GM12878 (cell line): ENCODE results near the gene GARIN5B. TPM values are rescaled to one million over a fixed set of nuclear protein-coding genes. Genes with fewer than 3 reads are reported as not detected.

ENCODE experiments used
- ATAC-seq: fragments of 200-7000 bp; cut with Tn5 transposase; 3 replicates; pipeline ENCODE4 v1.9.1; 2020; ENCODE audit warnings: mild to moderate bottlenecking, moderate library complexity
- BruUV-seq: library from RNA; stranded (reverse); fragments of 400-500 nt; replicated peaks from 2 replicates; lab custom pipeline; 2021; lab: Mats Ljungman, UMichigan
- CTCF ChIA-PET: fragments of 300-600 bp; sonication (Branson Sonifier 250); formaldehyde crosslinking; extraction: SDS; loops from one replicate; lab custom pipeline; 2021; ENCODE audit warnings: inconsistent platforms; lab: Yijun Ruan, JAX
- POLR2A ChIA-PET: fragments of 350-600 bp; formaldehyde crosslinking; extraction: SDS; loops from one replicate; lab custom pipeline; 2021; ENCODE audit warnings: inconsistent platforms; lab: Charles Lee
- RAD21 ChIA-PET: fragments of 300-600 bp; sonication (Branson Sonifier 250); formaldehyde crosslinking; loops from one replicate; lab custom pipeline; 2023; ENCODE audit warnings: antibody characterized with exemption; ENCODE audit not compliant: unreplicated experiment; lab: Charles Lee
- SMC1A ChIA-PET: fragments of 300-600 bp; sonication (Branson Sonifier 250); formaldehyde crosslinking; loops from one replicate; lab custom pipeline; 2023; ENCODE audit not compliant: unreplicated experiment, uncharacterized antibody; lab: Charles Lee
- DNase-seq: peaks from one replicate; pipeline ENCODE4 v3.0.0-alpha.2; 2011; ENCODE audit warnings: low read depth, low spot score
- FAIRE-seq: peaks from 3 replicates; lab custom pipeline; 2011; peaks lifted over from hg19 to GRCh38; lab: Jason Lieb, UNC
- H2AFZ ChIP-seq: 2 replicates; pipeline ENCODE4 v1.6.0; 2011; ENCODE audit warnings: low read depth, low read length, control low read depth; ENCODE audit not compliant: control insufficient read depth
- H3K27ac ChIP-seq: 2 replicates; pipeline ENCODE4 v1.5.1; 2011; ENCODE audit warnings: control low read depth; ENCODE audit not compliant: control insufficient read depth, insufficient read depth
- H3K27me3 ChIP-seq, 2 experiments: replicated peaks in 1 of 2; 2 replicates each; pipeline versions ENCODE4 v1.6.0 to v1.6.1; 2011; ENCODE audit warnings: low read length in 1 of 2; ENCODE audit not compliant: control insufficient read depth in 2 of 2, insufficient read depth in 2 of 2
- H3K36me3 ChIP-seq, 2 experiments: 2 replicates each; pipeline ENCODE4 v1.5.1; 2011; ENCODE audit warnings: low read length in 1 of 2; ENCODE audit not compliant: control insufficient read depth in 2 of 2, insufficient read depth in 2 of 2
- H3K4me1 ChIP-seq: 2 replicates; pipeline ENCODE4 v1.6.1; 2011; ENCODE audit warnings: mild to moderate bottlenecking, low read length, moderate library complexity, mixed read lengths; ENCODE audit not compliant: control insufficient read depth, insufficient read depth
- H3K4me2 ChIP-seq: 2 replicates; pipeline ENCODE4 v1.6.0; 2011; ENCODE audit warnings: control low read depth; ENCODE audit not compliant: control insufficient read depth, insufficient read depth
- H3K4me3 ChIP-seq: fragments of 200-600 bp; sonication (generic); 2 replicates; pipeline ENCODE4 v1.5.1; 2016
- H3K79me2 ChIP-seq: 2 replicates; pipeline ENCODE4 v1.6.0; 2011; ENCODE audit warnings: low read length; ENCODE audit not compliant: control insufficient read depth, insufficient read depth
- H3K9ac ChIP-seq: 2 replicates; pipeline ENCODE4 v1.8.0; 2011; ENCODE audit warnings: low read length, control low read depth, mixed read lengths; ENCODE audit not compliant: control insufficient read depth, insufficient read depth
- H3K9me3 ChIP-seq: replicated peaks from 3 replicates; pipeline ENCODE4 v1.5.1; 2011; ENCODE audit warnings: mild to moderate bottlenecking, low read length; ENCODE audit not compliant: control insufficient read depth, insufficient read depth
- H4K20me1 ChIP-seq: 2 replicates; pipeline ENCODE4 v1.6.0; 2011; ENCODE audit not compliant: control insufficient read depth, insufficient read depth
- CBX3 ChIP-seq: fragments of 200-600 bp; sonication (generic); IDR thresholded peaks from 2 replicates; pipeline ENCODE4 v1.6.1; 2016; ENCODE audit warnings: low read depth, borderline replicate concordance
- CHD1 ChIP-seq: IDR thresholded peaks from 2 replicates; pipeline ENCODE4 v1.6.1; 2012; ENCODE audit warnings: low read depth, low read length, improper control_type of control experiment
- KDM1A ChIP-seq: fragments of 200-600 bp; sonication (generic); IDR thresholded peaks from 2 replicates; pipeline ENCODE4 v1.6.1; 2016; ENCODE audit warnings: borderline replicate concordance
- MYB ChIP-seq: fragments of 150-350 bp; IDR thresholded peaks from 2 replicates; pipeline ENCODE4 v1.6.1; 2014; ENCODE audit warnings: mild to moderate bottlenecking, low read depth, low read length, borderline replicate concordance
- NFYA ChIP-seq: IDR thresholded peaks from 2 replicates; pipeline ENCODE4 v1.6.1; 2011; ENCODE audit warnings: low read depth, mild to moderate bottlenecking, low read length, improper control_type of control experiment, borderline replicate concordance
- NR2C1 ChIP-seq: fragments of 450-650 bp; IDR thresholded peaks from 2 replicates; pipeline ENCODE4 v1.6.1; 2017; ENCODE audit warnings: antibody characterized with exemption, mild to moderate bottlenecking, moderate library complexity
- PAX8 ChIP-seq: fragments of 450-650 bp; IDR thresholded peaks from 2 replicates; pipeline ENCODE4 v1.6.1; 2017; ENCODE audit warnings: mild to moderate bottlenecking, moderate library complexity
- PML ChIP-seq: IDR thresholded peaks from 2 replicates; pipeline ENCODE4 v1.6.1; 2012; ENCODE audit warnings: low read length, inconsistent platforms
- RAD21 ChIP-seq: IDR thresholded peaks from 2 replicates; pipeline ENCODE4 v1.6.1; 2011; ENCODE audit warnings: mild to moderate bottlenecking, low read depth, low read length, moderate library complexity; ENCODE audit not compliant: insufficient read depth
- RAD51 ChIP-seq: fragments of 450-650 bp; IDR thresholded peaks from 2 replicates; pipeline ENCODE4 v1.6.1; 2016; ENCODE audit warnings: moderate library complexity, mild to moderate bottlenecking, inconsistent platforms
- SUZ12 ChIP-seq: fragments of 200-600 bp; sonication (generic); IDR thresholded peaks from one replicate; pipeline ENCODE4 v1.6.1; 2018; ENCODE audit warnings: antibody characterized with exemption, mild to moderate bottlenecking; ENCODE audit not compliant: unreplicated experiment
- ZNF207 ChIP-seq: fragments of 450-650 bp; IDR thresholded peaks from 2 replicates; pipeline ENCODE4 v1.6.1; 2014; ENCODE audit warnings: antibody characterized with exemption, mild to moderate bottlenecking, borderline replicate concordance
- ZNF24 ChIP-seq: fragments of 450-650 bp; IDR thresholded peaks from 2 replicates; pipeline ENCODE4 v1.6.1; 2017; ENCODE audit warnings: antibody characterized with exemption, mild to moderate bottlenecking
- ZNF274 ChIP-seq: IDR thresholded peaks from one replicate; pipeline ENCODE4 v1.8.0; 2011; ENCODE audit not compliant: insufficient read length, insufficient read depth
- WGBS: methylation state at CpG from one replicate; pipeline ENCODE4 v1.1.6; 2016; ENCODE audit warnings: low lambda C conversion rate; ENCODE audit not compliant: insufficient replicate concordance, insufficient coverage; ENCODE audit errors: missing lambda C conversion rate; 5-methylcytosine and 5-hydroxymethylcytosine counted together
- in situ Hi-C: fragments of 300-500 bp; cut with MboI; formaldehyde crosslinking; loops from 9 replicates; pipeline ENCODE4 v1.14.3; 2018; ENCODE audit warnings: mixed read lengths
- intact Hi-C: fragments of 100-400 bp; cut with micrococcal nuclease; formaldehyde crosslinking; loops from one replicate; pipeline ENCODE4 v1.14.2; 2022; ENCODE audit not compliant: unreplicated experiment
- polyA plus RNA-seq, 11 experiments: library from polyadenylated mRNA; depleted of rRNA in 4 of 11; unstranded in 6 of 11; stranded (reverse) in 5 of 11; fragments of >200 nt; fragmentation: Nextera tagmentation in 4 of 11; fragmentation: Illumina TruSeq in 1 of 11; extraction: Ambion mirVana in 4 of 11; extraction: Trizol in 1 of 11; gene quantifications; 1 replicate in 1 of 11; 2 replicates in 10 of 11; pipeline versions ENCODE4 v1.2.1 to v1.2.3, GENCODE V29; 2011 to 2016; ENCODE audit warnings: inconsistent platforms in 2 of 11, missing spikeins in 2 of 11, low read depth in 1 of 11
- total RNA-seq, 4 experiments: library from RNA; depleted of rRNA in 3 of 4; stranded (reverse); fragments of >200 nt in 3 of 4; fragmentation: Illumina TruSeq in 1 of 4; extraction: Trizol in 1 of 4; gene quantifications; 2 replicates each; pipeline versions ENCODE4 v1.2.1 to v1.2.3, GENCODE V29; 2013 to 2021
- TF ChIP-seq, protein P1 (sequence below): IDR thresholded peaks from 2 replicates; pipeline ENCODE4 v1.6.1; 2011; ENCODE audit warnings: borderline replicate concordance, low read depth, mild to moderate bottlenecking, moderate library complexity, mixed read lengths, low read length; ENCODE audit not compliant: insufficient read depth; ENCODE audit errors: extremely low read length
- TF ChIP-seq, protein P2 (sequence below): IDR thresholded peaks from 2 replicates; pipeline ENCODE4 v1.6.1; 2011; ENCODE audit warnings: mild to moderate bottlenecking, low read depth, low read length, moderate library complexity; ENCODE audit not compliant: insufficient replicate concordance

The GARIN5B gene
- total and polyA plus RNA-seq, 10 of the 15 experiments (the other 5 are each of a cell fraction or from before 2014, with no cell fraction given) = not detected

DNA sequence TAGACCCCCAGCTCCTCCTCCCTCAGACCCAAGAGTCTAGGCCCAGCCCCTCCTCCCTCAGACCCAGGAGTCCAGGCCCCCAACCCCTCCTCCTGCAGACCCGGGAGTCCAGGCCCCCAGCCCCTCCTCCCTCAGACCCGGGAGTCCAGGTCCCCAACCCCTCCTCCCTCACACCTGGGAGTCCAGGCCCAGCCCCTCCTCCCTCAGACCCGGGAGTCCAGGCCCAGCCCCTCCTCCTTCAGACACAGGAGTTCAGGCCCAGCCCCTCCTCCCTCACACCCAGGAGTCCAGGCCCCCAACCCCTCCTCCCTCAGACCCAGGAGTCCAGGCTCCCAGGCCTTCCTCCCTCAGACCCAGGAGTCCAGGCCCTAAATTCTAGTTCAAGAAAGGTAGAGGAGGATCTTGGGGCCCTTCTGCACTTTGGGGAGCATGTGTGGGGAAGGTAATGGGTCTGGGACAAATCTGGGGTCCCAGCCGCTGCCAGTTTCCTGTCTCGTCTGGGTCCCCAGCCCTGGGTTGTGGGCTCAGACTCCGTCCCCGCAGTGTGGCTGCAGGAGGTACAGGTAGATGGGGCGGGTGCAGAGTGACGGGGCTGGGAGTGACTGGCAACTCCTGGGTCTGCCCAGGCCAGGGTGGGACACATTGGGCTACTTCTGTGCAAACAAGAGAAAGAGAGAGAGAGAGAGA, 10.4 kb upstream of the GARIN5B start:
- ChIA-PET SMC1A (no interaction called here), POLR2A (no interaction called here), CTCF (no interaction called here), RAD21 (no interaction called here)
- ATAC-seq (no peak), FAIRE-seq (no peak), DNase-seq (no peak)
- H3K4me1 ChIP-seq = no peaks in the 10 kb centered on the region
- no TSS peak for BruUV-seq
- no peaks in the 10 kb centered on the region for H4K20me1 ChIP-seq
- H3K9me3 ChIP-seq = no peaks in the 10 kb centered on the region
- WGBS = 48% methylated on average over 6 of the region's 9 CpGs
- H3K27me3 ChIP-seq = peaks cover 3 to 10% of the 10 kb centered on the region in 2 experiments
- H3K4me3 ChIP-seq = no peak overlapping the region
- in situ Hi-C loops (no loop called here), intact Hi-C loops (no loop called here)
- no peaks in the 10 kb centered on the region for H3K36me3 ChIP-seq
- H3K9ac ChIP-seq = no peak overlapping the region
- H2AFZ ChIP-seq = no peak overlapping the region
- no peak for TF ChIP-seq RAD21
- TF ChIP-seq RAD51 = no peak
- no peak for TF ChIP-seq PAX8
- TF ChIP-seq ZNF274 = no peak
- no peak for TF ChIP-seq PML
- TF ChIP-seq, protein P1, sequence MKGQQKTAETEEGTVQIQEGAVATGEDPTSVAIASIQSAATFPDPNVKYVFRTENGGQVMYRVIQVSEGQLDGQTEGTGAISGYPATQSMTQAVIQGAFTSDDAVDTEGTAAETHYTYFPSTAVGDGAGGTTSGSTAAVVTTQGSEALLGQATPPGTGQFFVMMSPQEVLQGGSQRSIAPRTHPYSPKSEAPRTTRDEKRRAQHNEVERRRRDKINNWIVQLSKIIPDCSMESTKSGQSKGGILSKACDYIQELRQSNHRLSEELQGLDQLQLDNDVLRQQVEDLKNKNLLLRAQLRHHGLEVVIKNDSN = no peak
- TF ChIP-seq ZNF24 = no peak
- no peak for TF ChIP-seq NR2C1
- no peak for TF ChIP-seq SUZ12
- TF ChIP-seq NFYA = no peak
- no peak for TF ChIP-seq ZNF207
- TF ChIP-seq, protein P2, sequence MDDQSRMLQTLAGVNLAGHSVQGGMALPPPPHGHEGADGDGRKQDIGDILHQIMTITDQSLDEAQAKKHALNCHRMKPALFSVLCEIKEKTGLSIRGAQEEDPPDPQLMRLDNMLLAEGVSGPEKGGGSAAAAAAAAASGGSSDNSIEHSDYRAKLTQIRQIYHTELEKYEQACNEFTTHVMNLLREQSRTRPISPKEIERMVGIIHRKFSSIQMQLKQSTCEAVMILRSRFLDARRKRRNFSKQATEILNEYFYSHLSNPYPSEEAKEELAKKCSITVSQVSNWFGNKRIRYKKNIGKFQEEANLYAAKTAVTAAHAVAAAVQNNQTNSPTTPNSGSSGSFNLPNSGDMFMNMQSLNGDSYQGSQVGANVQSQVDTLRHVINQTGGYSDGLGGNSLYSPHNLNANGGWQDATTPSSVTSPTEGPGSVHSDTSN = no peak
- TF ChIP-seq MYB = no peak
- TF ChIP-seq CHD1 = no peak
- no peak for TF ChIP-seq CBX3
- TF ChIP-seq KDM1A = no peak
- H3K79me2 ChIP-seq = no peaks in the 10 kb centered on the region
- H3K27ac ChIP-seq = no peak overlapping the region
- no peak overlapping the region for H3K4me2 ChIP-seq
